HG02938 (cell line): Measurements from ENCODE around the gene ONECUT3.

Source experiments
- ATAC-seq: cut with Tn5 transposase; IDR thresholded peaks from one replicate; pipeline ENCODE4 v1.9.1; 2021; ENCODE audit warnings: mild to moderate bottlenecking, moderate library complexity; ENCODE audit not compliant: unreplicated experiment

The ONECUT3 gene

GRCh38 chr19:1767464-1767933, 14.2 kb downstream of the ONECUT3 start:
- ATAC-seq = no peak

GRCh38 chr19:1768248-1768647, 14.9 kb downstream of the ONECUT3 start:
- no peak for ATAC-seq

DNA sequence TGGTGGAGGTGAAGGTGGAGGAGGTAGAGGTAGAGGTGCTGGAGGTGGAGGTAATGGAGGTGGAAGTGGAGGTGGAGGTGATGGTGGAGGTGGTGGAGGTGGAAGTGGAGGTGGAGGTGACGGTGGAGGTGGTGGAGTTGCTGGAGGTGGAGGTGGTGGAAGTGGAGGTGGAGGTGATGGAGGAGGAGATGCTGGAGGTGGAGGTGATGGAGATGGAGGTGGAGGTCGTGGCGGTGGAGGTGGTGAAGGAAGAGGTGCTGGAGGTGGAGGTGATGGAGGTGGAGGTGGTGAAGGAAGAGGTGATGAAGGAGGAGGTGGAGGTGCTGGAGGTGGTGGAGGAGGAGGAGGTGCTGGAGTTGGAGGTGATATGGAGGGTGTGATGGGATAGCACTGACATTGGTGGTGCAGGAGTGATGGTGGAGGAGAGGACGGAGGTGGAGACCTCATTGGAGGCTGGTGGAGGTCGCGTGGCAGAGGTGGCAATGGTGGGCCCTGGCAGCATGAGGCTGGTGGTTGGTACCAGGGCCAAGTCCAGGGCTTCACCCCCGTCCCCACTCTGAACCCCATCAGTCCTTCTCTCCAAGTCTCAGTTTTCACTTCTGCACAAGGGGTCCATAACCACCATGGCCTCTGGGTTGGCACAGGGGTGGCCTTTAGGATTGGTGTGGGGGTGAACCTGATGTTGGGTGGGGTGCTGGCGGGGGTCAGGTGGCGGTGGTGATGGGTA, 15.8 kb downstream of the ONECUT3 start:
- no peak for ATAC-seq

- ATAC-seq = no peak
Observed at GRCh38 chr19:1769645-1769985, 16.3 kb downstream of the ONECUT3 start.

DNA sequence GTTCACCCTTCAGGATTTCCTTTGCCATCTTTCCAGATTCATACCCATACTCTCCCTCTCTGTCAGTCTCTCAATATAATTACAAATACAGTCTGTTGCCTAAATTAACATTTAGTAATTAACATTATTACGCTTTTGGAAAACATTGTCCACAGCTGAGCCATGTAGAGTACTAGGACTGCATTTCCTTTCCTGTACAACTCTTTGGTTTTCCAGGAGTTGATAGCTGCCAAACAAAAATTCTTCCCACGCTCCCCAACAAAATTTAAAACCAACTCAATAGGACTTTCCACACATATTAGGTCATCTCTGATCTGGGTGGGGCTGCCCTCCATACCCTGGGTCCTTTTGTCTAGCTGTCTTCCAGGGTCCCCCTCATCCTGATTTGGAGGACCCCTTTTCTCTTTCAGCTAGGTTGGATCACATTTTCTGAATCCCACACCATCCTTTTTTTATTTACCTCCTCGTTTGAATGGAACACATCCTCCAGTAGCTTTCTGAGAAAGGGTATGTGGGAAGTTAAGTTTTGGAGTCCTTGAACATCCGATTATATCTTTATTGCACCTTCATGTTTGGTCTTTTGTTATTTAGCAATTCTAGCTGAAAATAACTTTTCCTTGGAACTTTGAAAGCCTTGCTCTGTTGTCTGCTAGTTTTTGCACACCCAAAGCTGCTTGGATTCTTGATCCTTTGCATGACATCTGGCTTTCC, 17.7 kb downstream of the ONECUT3 start:
- no peak for ATAC-seq

GRCh38 chr19:1773184-1773583, 19.9 kb downstream of the ONECUT3 start:
- no peak for ATAC-seq

GRCh38 chr19:1774989-1775772, 21.9 kb downstream of the ONECUT3 start:
- ATAC-seq = no peak

DNA sequence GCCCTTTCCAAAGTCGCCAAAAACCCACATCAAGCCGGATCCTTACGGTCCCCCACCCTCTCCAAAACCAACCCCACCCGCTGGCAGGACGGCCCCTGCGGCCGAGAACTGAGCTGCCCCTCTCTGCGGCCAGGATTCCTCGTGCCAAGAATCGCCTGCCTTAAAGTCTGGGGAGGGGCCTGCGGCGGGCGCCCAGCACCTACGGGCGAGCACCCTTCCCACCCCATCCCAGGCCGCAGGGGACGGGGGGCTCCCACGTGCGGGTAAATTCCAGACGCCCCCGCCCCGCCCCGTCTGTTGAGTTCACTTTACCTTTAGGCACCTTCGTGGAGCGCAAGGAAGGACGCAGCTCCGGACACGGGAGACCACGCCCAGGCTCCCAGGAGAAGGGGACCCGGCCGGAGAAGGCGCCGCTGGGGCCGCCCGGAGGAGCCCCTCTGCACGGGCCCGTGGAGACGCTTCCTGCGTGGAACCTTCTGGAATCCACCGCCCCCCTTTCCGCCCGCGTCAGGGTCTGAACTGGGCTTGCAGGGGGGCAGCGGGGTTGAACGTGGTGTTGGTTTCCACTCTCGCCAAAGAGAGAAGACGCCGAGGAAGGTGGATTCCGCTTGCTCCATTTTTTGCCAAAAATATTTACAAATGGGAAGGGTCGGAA, 22.8 kb downstream of the ONECUT3 start:
- no peak for ATAC-seq

- ATAC-seq = no peak
Observed at GRCh38 chr19:1776606-1777147, 23.4 kb downstream of the ONECUT3 start.

DNA sequence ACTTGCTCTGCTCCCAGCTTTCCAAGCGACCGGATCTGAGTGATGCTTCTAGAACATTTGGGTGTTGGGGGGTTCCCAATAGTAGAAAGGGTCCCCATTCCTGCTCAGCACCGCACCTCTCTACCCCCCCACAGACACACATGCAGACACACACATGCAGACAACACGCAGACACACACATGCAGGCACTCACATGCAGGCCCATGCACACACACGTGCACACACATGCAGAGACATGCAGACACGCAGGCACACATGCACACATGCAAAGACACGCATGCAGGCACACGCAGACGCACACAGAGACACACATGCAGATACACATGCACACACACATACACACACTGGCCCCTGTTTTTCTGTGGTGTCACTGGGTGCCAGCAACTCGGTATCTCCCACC, 23.8 kb downstream of the ONECUT3 start:
- ATAC-seq = no peak

DNA sequence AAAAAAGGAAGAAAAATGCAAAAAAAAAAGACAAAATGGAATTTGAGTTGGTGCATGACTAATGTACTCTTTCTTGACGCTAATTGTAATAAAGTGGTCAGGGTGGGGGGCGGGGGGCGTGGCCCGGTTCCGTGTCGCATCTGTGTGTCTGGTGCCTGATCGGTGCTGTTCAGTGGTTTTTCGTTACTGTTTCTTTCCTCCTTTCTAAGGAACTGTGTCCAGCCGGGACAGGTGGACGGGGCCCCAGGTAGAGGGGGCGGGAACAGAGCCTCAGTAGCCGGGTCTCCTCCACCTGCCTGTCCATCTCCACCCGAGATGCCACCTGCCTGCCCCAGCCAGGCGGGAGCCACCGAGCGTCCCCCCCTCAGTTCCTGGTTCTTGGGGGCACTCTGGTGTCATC, 26.3 kb downstream of the ONECUT3 start:
- no peak for ATAC-seq

DNA sequence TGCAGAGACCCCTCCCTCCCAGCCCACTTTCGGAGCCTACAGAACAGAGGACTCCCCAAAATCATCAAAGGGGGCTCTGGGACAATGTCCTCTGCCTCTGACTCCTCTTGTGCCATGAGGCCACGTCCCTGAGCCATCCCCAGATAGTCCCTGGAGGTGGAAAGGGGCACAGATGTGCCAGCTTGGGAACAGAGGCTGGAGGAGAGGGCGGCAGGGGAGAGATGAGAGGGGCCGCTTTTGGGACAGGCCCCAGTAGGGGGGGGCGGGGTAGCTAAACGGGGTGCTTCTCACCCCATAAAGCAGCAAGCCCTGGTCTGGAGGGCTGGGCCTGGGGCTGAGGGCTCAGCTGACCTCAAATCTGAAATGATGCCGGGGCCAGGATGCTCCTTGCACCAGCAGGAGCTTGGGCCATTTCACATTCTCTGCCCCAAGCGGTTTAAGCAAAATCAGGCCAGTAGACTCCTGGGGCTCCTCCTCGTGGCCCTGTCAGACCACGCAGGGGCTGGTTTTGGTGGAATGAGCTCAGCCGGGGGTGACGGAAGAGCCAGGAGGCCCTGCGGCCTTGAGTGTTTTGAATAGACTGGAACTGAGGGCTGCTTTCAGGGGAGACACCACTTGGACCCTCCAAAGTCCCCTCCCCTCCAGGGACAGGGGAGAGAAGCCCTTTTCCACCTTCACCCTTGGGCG, 27.1 kb downstream of the ONECUT3 start:
- ATAC-seq = no peak

DNA sequence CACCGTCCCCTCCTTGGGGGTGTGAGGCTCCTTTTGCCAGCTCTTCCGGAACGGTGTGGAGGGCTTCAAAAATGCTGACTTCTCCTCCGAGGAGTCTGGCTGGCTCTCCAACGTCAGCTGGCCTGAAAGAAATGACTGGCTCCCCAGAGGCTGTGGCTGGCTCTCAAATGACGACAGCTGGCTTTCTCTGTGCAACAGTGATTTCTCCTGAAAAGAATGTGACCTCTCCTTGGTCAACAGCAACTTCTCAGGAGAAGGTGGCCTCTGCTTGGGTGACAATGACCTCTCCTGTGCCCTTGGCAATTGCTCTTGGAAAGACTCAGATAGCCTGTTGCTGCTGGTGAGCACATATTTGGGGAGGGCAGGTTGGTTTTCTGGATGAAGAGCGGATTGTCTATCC, 29.2 kb downstream of the ONECUT3 start:
- ATAC-seq = no peak

DNA sequence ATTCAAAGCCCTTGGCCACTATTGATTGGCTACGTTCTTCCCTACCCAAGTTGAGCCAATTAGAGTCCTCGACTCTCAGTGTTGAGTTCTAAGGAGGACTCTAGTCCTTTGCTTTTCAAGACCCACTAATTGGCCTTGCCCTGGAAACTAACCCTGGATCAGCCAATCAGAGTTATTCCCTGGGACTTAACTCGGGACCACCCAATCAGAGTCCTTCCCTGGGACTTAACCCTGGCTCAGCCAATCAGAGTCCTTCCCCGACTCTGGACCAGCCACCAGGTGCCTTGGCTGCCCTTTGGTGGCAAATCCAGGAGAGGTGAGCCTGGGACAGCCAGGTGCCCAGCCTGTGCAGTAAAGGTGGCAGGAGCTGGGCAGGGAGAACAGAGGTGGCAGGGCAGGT, 30.0 kb downstream of the ONECUT3 start:
- ATAC-seq = no peak

DNA sequence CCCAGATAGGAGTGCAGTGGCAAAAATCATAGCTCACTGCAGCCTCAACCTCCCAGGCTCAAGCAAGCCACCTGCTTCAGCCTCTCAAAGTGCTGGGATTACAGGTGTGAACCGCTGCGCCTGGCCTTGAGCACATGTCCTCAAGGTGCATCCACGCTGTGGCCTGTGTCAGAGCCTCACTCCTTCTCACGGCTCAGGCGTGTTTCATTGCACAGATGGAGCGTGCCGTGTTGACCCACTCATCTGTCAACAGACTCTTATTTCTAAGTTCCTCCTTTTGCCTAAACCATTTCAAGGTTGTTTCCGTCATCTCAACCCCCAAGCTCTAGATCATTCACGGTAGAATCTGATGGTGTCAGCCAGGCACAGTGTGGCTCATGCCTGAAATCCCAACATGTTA, 30.6 kb downstream of the ONECUT3 start:
- ATAC-seq = no peak

DNA sequence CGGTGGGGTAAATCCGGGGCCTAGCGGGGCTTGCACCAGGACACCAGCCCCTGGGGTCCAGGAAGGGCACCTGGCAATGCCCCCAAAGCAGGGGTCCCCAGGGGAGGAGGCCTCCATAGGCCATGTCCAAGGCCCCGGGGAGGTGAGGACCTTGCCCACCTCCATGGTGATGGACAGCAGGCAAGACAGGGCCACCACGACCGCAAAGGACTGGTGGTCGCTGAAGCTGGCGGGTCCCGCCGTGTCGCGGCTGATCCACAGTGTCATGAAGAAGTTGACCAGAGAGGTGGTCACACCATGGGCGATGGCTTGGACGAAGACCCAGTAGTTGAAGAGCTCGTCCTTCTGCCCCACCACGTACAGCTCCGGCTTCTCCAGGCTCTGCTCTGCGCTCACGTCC, 32.0 kb downstream of the ONECUT3 start:
- no peak for ATAC-seq

GRCh38 chr19:1786668-1787067, 33.4 kb downstream of the ONECUT3 start:
- ATAC-seq = no peak

DNA sequence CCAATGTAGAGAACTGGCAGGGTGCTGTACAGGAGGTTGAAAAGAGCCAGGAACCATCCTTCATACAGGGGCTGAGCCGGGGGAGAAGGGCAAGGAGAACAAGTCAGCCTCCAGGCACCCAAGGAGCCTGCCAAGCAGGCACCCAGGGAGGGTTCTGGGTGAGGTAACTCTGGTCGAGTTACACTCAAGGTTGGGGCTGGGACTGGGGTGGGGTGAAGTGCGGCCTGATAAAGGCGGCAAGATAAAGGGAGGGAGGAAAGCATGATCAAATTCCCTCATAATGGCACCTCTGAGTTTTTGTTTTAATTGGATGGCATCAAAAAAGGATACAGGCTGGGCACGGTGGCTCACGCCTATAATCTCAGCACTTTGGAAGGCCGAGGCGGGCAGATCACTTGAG, 33.8 kb downstream of the ONECUT3 start:
- no peak for ATAC-seq

DNA sequence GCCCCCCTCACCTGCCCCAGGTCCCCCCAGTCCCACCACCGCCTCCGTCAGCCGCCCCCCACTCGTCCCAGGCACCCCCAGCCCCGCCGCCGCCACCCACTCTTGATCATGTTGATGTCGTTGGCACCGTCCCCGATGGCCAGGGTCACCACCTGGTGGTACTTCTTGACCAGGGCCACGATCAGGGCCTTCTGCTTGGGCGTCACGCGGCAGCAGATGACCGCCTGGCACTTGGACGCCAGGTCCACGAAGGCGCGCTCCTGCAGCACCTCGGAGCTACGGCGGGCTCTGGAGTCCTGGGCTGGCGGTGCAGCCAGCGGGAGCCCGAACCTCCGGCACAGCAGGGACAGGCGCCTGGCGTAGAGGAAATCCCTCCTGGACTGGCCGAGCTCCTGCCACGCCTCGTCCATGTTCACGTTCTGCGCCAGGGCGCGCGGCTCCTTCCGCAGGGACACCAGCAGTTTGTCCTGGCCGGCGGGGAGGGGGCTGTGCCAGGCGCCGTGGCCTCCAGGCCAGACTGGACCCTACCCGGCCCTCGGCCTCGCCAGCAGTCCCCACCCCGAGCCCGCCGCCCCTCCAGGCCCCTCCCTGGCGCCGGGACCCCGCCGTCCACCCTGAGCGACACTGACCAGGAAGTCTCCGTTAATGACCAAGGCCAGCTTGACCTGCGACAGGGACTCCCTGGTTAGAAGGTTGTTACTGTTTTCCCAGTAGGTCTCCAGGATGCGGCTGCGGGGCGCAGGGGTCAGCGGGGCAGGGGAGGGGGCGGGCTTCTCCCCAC, 36.1 kb downstream of the ONECUT3 start:
- no peak for ATAC-seq
